Tibial artery (tissue), 4 donors: ENCODE data around the gene RAB21.

Experiments
- DNase-seq, 2 donors: peaks; one replicate each; pipeline ENCODE4 v3.0.0-alpha.2; 2019
- H3K27ac ChIP-seq, 2 donors: fragments of 200-600 bp; sonication (generic) in 1 of 2; 1 replicate in 1 of 2; 2 replicates in 1 of 2; pipeline ENCODE4 v1.5.1; 2018 to 2019; ENCODE audit warnings: mild to moderate bottlenecking in 1 of 2
- H3K27me3 ChIP-seq, 2 donors: fragments of 200-600 bp; sonication (generic) in 1 of 2; one replicate each; pipeline versions ENCODE4 v1.5.1 to v1.6.0; 2016 to 2019
- H3K36me3 ChIP-seq, 3 donors: fragments of 200-600 bp; sonication (generic) in 2 of 3; one replicate each; pipeline ENCODE4 v1.5.1; 2016 to 2019; ENCODE audit warnings: mild to moderate bottlenecking in 2 of 3
- H3K4me1 ChIP-seq, 4 donors: fragments of 200-600 bp; sonication (generic) in 2 of 4; 1 replicate in 3 of 4; 2 replicates in 1 of 4; pipeline ENCODE4 v1.5.1; 2016 to 2019
- H3K4me3 ChIP-seq, 2 donors: fragments of 200-600 bp; sonication (generic) in 1 of 2; 1 replicate in 1 of 2; 2 replicates in 1 of 2; pipeline ENCODE4 v1.5.1; 2018 to 2019; ENCODE audit warnings: mild to moderate bottlenecking in 2 of 2
- H3K9me3 ChIP-seq, 3 donors: fragments of 200-600 bp; sonication (generic) in 1 of 3; one replicate each; pipeline ENCODE4 v1.5.1; 2016 to 2019
- intact Hi-C: fragments of 100-400 bp; cut with DNase I; formaldehyde crosslinking; loops from one replicate; pipeline ENCODE4 v1.15.0; 2023; ENCODE audit warnings: low total_unique reads
- TF ChIP-seq, protein P1 (sequence below), 2 experiments: fragments of 200-600 bp in 1 of 2; fragments of 450-650 bp in 1 of 2; IDR thresholded peaks; one replicate each; pipeline ENCODE4 v1.5.1; 2017 to 2019; ENCODE audit warnings: antibody characterized with exemption in 2 of 2, mild to moderate bottlenecking in 1 of 2, moderate library complexity in 1 of 2

The RAB21 gene

GRCh38 chr12:71730936-71731335 is 23.7 kb upstream of the RAB21 start:
- intact Hi-C loops = no loop called here
- Histone ChIP-seq H3K9me3 (no peaks in the 10 kb centered on the region), H3K4me1 (no peaks in the 10 kb centered on the region), H3K36me3 (no peaks in the 10 kb centered on the region), H3K27ac (no peak overlapping the region), H3K27me3 (no peaks in the 10 kb centered on the region), H3K4me3 (no peak overlapping the region)
- TF ChIP-seq, protein P1, sequence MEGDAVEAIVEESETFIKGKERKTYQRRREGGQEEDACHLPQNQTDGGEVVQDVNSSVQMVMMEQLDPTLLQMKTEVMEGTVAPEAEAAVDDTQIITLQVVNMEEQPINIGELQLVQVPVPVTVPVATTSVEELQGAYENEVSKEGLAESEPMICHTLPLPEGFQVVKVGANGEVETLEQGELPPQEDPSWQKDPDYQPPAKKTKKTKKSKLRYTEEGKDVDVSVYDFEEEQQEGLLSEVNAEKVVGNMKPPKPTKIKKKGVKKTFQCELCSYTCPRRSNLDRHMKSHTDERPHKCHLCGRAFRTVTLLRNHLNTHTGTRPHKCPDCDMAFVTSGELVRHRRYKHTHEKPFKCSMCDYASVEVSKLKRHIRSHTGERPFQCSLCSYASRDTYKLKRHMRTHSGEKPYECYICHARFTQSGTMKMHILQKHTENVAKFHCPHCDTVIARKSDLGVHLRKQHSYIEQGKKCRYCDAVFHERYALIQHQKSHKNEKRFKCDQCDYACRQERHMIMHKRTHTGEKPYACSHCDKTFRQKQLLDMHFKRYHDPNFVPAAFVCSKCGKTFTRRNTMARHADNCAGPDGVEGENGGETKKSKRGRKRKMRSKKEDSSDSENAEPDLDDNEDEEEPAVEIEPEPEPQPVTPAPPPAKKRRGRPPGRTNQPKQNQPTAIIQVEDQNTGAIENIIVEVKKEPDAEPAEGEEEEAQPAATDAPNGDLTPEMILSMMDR (IDR thresholded peaks at IDR 0.05) = no peak
- no peak for DNase-seq

GRCh38 chr12:71731439-71732356 is 23.0 kb upstream of the RAB21 start:
- Histone ChIP-seq H3K4me1 (no peaks in the 10 kb centered on the region), H3K27ac (no peak overlapping the region), H3K36me3 (no peaks in the 10 kb centered on the region), H3K4me3 (no peak overlapping the region), H3K27me3 (no peaks in the 10 kb centered on the region), H3K9me3 (no peaks in the 10 kb centered on the region)
- TF ChIP-seq, protein P1 (IDR thresholded peaks at IDR 0.05) = no peak
- DNase-seq = no peak
- intact Hi-C loops = no loop called here

DNA sequence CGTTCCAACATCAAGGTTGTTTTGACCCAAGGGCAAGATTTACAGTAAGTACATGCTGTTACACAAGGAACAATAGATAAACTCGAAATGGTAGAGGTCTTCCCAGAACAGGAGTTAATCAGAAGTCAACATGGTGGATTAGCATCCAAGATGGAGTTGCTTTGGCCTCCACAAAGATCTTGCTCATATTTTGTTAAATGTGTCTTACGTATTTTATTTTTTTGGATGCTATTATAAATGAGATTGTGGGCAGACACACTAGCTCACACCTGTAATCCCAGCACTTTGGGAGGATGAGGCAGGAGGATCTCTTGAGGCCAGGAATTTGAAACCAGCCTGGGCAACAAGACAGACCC is 22.3 kb upstream of the RAB21 start:
- DNase-seq = no peak
- H3K27me3 ChIP-seq = no peaks in the 10 kb centered on the region
- intact Hi-C loops = no loop called here
- H3K9me3 ChIP-seq = no peaks in the 10 kb centered on the region
- H3K4me3 ChIP-seq = no peak overlapping the region
- TF ChIP-seq, protein P1 (IDR thresholded peaks at IDR 0.05) = no peak
- no peaks in the 10 kb centered on the region for H3K4me1 ChIP-seq
- no peak overlapping the region for H3K27ac ChIP-seq
- no peaks in the 10 kb centered on the region for H3K36me3 ChIP-seq

- H3K36me3 ChIP-seq = no peaks in the 10 kb centered on the region
- no peak overlapping the region for H3K4me3 ChIP-seq
- H3K9me3 ChIP-seq = no peaks in the 10 kb centered on the region
- TF ChIP-seq, protein P1 (IDR thresholded peaks at IDR 0.05) = no peak
- no peak overlapping the region for H3K27ac ChIP-seq
- intact Hi-C loops = no loop called here
- no peaks in the 10 kb centered on the region for H3K4me1 ChIP-seq
- DNase-seq = no peak
- no peaks in the 10 kb centered on the region for H3K27me3 ChIP-seq
Observed at GRCh38 chr12:71737197-71737596, 17.5 kb upstream of the RAB21 start.

GRCh38 chr12:71742998-71743397 is 11.7 kb upstream of the RAB21 start:
- Histone ChIP-seq H3K27ac (no peak overlapping the region), H3K27me3 (no peaks in the 10 kb centered on the region), H3K4me3 (no peak overlapping the region), H3K4me1 (no peaks in the 10 kb centered on the region), H3K36me3 (no peaks in the 10 kb centered on the region), H3K9me3 (no peaks in the 10 kb centered on the region)
- intact Hi-C loops = no loop called here
- TF ChIP-seq, protein P1 (IDR thresholded peaks at IDR 0.05) = no peak
- no peak for DNase-seq
